NCI-H748 (cell line): ENCODE measurements around the gene SLF2.
A peak's percentile ranks its signal among the peaks of the same experiment; 100 is the strongest.

Experiments
- DNase-seq: peaks from one replicate; lab custom pipeline; 2025; ENCODE audit not compliant: unreplicated experiment; lab: John Stamatoyannopoulos, UW

SLF2 gene

GRCh38 chr10:100997360-100998182, 84.8 kb downstream of the SLF2 start:
- DNase-seq = peak; percentile 73

DNA sequence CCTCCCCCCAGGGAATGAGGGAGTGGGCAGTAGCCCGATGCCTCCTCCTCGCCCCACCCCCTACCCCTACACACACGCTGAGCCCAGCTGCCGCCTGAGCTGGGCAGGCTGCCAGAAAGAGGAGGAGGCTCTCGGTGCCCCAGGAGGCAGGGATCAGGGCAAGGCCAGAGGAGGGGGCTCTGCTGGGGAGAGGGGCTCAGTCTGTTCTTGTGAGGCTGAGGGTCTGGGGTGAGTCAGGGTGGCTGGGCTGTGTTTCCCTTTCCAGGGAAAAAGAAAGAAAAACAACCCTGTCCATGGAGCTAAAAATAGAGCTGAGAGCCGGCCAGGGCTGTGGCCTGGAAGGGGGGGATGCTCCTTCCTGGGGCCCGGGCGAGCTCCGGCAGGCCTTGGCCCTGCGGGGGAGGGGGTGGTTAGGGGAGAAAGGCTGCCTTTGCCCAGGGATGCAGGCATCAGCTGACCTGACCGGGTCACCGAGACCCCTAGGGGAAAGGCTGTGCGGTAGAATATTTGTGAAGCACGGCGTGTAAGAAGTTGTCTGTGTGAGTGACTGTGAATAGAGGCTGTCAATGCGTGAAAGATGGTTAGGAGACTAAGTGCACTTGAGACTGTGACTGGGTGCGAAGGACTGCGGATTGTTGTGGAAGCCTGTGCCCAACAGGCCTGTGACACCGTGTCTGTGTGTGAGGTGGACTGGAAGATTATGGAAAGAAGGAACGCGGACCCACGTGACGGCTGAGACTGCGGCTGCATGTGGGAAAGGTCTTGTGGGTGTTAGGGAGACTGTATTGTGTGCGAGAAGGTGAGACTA, 85.6 kb downstream of the SLF2 start:
- peak; percentile 87 for DNase-seq

DNA sequence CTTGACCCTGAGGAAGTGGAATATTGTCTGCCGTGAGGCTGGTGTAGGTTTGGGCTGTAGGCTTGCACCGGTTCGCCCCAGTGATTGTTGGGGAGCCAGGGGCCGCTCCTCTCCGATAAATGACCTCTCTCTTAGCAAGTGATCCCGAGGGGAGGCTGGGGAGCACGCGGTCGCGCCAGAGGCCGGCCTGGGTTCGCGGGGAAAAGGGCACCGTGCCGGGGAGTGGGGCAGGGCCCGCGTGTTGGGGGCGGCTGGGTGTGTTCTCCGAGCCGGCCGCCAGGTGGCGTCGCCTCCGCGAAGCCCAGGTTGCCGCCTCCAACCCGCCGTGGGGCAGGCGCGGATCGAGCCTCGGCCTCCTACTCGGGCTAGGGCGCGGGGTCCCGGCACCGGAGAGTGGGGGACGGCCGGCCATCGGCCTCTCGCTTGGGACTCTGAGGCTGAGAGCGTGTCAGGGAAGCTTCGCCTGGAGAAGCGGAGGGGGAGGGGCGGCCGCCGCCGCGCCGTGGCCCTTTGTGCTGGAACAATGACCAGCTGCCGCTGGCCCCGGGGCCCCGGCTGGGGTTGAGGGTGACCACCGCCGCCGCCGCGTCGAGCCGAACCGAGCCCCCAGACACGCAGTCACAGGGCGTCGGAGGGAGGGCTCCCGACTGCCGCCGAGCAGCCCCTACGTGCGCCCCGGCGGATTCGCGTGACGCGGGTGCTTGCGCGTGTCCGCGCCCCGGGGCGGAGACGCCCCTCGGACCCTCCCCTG, 86.4 kb downstream of the SLF2 start:
- peak; percentile 71 for DNase-seq

GRCh38 chr10:100999742-101000126, 87.0 kb downstream of the SLF2 start, which contains the start of gene LZTS2:
Gene LZTS2 (plus strand): TSS chr10:100999808. CDS start chr10:101002539, 2,731 bp downstream.
- no peak for DNase-seq

- DNase-seq = peak; percentile 18
These were observed 87.6 kb downstream of the SLF2 start for GRCh38 chr10:101000127-101000914.

- DNase-seq = no peak
These were observed 88.3 kb downstream of the SLF2 start for GRCh38 chr10:101000915-101001658.

GRCh38 chr10:101001659-101002035, 88.9 kb downstream of the SLF2 start:
- DNase-seq = no peak

DNA sequence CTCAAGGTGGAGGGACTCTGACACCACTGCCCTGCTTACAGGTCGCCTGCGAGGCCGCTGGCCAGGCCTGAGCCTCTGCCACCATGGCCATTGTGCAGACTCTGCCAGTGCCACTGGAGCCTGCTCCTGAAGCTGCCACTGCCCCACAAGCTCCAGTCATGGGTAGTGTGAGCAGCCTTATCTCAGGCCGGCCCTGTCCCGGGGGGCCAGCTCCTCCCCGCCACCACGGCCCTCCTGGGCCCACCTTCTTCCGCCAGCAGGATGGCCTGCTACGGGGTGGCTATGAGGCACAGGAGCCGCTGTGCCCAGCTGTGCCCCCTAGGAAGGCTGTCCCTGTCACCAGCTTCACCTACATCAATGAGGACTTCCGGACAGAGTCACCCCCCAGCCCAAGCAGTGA, 89.7 kb downstream of the SLF2 start:
- no peak for DNase-seq

DNA sequence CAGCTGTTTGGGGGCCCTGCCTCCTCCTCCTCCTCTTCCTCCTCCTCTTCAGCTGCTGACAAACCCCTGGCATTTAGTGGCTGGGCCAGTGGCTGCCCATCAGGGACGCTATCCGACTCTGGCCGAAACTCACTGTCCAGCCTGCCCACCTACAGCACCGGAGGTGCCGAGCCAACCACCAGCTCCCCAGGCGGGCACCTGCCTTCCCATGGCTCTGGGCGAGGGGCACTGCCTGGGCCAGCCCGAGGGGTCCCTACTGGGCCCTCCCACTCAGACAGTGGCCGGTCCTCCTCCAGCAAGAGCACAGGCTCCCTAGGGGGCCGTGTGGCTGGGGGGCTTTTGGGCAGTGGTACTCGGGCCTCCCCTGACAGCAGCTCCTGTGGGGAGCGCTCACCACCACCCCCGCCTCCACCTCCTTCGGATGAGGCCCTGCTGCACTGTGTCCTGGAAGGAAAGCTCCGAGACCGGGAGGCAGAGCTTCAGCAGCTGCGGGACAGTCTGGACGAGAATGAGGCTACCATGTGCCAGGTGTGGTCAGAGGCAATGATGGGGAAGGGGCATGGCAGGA, 91.0 kb downstream of the SLF2 start:
- DNase-seq = no peak

- DNase-seq = no peak
These were observed 92.6 kb downstream of the SLF2 start for GRCh38 chr10:101005361-101005760.

DNA sequence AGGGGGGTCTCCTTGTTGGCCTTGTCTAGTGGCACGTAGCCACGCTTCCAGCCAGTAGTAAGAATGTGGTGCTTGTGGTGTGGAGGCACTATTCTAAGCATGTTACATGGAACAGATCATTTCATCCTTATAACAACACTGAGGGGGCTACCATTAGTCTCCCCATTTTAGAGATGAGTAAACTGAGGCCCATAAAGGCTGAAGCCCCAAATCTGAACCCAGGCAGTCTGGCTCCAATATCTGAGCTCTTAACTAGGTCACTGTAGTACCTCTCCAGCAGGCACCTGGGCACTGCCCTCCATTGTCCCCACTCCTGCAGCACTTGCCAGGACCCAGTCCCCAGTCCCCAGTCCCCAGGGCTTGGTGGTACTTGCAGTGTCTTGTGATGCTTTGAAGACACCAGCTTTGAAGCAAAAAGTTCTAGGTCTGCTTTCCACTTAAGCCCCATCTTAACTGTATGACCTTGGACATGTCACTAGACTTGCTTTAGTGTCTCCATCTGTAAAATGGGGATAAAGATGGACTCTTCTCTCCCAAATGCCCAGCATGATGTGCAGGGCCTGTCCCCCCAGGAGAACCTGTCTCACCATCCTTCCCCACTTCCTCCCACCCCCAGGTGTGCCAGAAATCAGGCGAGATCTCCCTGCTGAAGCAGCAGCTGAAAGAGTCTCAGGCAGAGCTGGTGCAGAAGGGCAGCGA, 93.3 kb downstream of the SLF2 start:
- no peak for DNase-seq

- no peak for DNase-seq
These were observed 93.9 kb downstream of the SLF2 start for GRCh38 chr10:101006593-101007098.

DNA sequence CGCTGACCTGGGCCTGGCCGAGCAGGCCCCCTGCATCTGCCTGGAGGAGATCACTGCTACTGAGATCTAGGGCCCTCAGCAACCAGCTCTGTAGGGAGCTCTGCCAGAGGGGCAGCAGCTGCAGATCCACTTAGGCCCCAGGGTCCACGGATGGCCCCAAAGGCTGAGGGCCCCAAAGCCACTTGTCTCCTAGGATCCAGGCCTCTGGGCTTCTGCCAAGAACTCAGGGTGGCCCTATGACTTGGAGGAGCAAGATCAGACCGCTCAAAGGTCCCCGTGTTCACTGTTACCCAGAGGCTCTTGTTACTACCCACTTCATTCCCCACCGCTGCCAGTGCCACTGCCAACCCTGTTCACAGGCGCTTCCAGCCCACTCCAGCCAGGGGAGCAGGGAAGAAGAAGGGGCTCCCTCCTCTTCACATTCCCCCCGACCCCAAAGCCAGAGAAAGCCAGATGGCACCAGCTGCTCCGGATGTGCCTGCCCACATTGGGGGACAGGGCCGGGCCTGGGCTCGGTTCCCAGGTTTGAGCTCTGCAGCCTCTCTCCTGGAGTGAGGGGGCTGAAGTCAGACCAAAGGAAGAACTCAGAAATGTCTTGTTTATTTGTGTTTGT, 94.4 kb downstream of the SLF2 start:
- DNase-seq = no peak

DNA sequence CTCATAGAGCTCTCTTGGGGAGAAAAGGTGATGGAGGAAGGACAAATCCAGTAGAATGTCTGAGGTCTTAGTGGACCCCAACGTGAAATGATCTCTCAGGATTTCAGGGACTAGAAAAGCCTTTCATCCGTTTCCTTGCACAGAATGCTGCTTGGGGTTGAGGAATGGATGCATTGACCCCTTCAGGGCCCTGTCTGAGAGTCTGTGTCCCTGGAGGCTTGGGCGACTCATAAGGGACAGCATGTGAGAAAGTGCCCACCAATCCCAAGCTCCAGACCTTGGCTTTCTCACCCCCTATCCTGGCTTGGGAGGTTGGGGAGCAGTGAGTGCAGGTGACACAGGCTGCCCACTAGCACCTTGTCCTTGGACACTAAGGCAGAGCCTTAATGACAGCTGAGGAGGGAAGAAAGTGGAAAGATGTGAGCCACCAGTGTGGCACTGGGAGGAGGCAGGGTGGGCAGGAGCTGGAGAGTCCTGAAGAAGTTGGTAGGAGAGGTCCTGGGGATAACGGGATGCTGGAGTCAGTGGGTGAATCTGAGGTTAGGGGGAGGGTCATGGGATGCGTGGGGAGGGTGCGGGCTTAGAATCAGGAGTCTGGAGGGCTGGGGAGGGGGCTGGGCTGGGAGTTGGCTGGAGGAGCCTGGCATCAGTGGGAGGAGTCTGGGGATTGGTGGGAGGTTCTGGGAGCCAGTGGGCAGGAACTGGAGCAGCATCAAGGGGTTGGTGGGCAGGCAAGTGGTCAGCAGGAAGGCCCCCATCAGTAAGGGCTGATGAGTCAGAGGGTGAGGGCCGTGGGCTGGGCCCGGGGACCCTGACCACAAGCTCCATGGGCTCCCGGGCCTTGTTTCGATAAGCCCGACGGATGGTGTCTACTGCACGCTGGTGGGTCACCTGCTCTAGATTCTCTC, 95.4 kb downstream of the SLF2 start:
- DNase-seq = no peak

DNA sequence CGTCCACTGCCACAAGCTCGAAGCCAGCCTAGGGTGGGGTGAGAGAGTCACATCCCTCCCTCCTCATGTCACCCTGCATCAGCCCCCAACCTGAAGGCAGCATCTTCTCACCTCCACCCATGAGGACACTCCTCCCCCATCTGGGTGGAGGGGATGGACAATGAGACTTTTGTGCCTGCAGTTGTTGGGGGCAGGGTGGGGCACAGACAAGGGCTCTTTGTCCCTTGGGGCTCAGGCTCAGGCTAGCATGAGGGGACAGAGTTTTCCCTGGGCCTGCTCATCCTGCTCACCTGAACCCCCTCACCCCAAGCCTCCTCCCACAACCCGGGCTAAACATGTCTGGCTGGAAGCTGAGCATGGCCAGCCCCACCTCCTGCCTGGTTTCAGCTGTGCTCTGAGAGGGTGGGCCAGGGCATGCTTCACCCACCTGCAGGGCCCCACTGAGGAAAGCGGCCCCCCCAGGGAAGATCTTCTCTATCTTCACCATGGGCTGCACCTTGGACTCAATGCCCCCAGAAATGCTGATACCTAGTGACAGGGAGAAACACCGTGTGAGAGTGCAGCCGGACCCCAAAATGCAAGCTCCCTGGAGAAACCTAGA, 96.2 kb downstream of the SLF2 start:
- DNase-seq = no peak

DNA sequence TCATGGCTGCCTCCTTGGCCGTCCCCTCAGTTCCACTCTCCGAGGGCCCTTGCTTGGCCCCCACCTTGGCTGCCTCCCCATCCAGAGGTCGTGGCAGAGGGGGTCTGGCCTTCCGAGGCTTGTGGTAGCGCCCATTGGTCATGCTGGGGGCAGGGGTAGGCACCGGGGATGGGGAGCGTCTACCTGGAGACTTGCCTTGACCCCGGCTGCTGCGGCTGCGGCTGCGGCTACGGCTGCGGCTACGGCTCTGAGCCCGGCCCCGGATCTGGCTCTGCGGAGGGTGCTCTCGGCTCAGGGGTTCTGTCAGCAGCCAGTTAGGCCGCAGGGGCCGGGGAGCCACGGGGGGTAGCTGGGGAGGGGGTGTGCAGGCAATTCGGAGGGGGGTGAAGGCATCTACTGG, 97.6 kb downstream of the SLF2 start:
- DNase-seq = no peak
